LNCAP (cell line): ENCODE measurements around the gene DYNC1I1.

Experiments used
- CTCF ChIP-seq: fragments of 450-650 bp; IDR thresholded peaks from 2 replicates; pipeline ENCODE4 v1.5.1; 2017; ENCODE audit warnings: mild to moderate bottlenecking

Gene DYNC1I1

GRCh38 chr7:95899919-95900513, 127.7 kb downstream of the DYNC1I1 start:
- TF ChIP-seq CTCF: no peak

GRCh38 chr7:95901006-95901405, 128.7 kb downstream of the DYNC1I1 start:
- TF ChIP-seq CTCF: no peak

DNA sequence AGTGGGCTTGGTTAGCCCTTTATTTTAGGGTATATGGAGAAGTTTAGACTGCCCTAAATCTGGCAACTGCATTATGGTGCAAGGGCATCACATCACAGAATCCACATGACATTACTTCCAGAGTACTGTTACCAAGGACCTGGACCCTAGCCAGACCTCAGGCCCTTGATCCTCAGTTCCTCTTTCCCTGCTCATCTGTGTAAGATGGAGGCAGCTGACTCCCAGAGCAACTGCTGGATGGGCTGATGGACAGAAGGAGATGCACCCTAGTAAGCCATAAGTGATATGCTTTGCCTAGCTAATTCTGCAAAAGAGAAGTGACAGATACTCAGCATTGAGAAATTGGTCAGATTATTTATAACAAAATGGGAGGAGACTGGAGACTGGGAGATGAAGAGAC, 131.7 kb downstream of the DYNC1I1 start:
- TF ChIP-seq CTCF: no peak

GRCh38 chr7:95905167-95905566, 132.8 kb downstream of the DYNC1I1 start:
- no peak for TF ChIP-seq CTCF

DNA sequence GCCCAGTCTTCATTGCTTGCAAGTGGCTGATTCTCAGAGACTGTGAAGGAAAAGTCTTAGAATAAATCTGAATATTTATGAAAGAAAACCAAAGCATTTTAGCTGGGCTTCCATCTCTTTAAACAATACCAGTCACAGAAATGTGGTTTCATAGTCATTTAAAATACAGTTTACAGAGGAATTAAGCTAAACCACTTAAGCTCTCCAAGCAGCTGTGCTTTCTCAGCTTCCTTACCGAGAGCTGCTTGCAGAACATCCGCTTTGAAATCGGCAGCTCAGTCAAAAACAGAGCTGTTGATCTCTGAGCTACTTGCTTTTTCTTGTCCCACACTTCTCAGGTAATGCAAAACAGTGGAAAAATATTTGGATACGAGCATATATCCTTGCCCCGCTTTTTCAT, 134.5 kb downstream of the DYNC1I1 start:
- TF ChIP-seq CTCF: no peak

DNA sequence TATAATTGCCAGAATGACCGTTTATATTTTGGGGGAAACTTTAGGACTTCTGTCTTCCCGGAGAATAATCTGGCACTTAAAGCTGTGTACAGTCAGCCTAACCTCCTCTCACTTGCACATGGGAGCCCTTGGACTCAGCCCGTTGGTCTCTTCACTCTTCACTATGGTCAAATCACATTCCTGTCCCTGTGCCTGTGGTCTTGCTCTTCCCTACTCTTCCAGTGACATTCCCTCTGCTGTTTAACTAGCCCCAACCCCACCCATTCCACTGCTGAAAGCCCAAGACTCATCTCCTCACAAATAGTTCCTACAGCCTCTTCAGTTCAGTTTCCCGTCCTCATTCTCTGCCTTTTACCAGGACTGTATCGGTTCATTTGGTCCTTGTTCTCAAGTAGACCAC, 135.0 kb downstream of the DYNC1I1 start:
- no peak for TF ChIP-seq CTCF

DNA sequence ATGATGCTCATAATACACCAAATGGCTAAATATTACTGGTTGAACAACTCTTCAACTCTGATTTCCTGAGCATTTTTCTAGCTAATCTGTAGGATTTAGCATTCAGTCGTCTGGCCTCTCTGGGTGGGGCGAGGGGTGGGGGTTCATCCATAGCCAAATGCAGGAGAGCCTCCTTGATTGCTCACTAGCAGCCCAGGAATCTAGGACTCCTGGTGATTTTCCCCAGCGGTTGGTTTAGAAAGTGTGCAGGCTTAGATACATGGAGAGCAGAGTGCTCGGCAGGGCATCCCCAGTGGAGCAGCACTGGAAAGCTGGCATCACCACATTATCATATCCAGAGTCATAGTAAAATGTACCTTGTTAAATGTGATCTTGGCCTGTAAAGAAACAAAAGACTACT, 136.1 kb downstream of the DYNC1I1 start:
- no peak for TF ChIP-seq CTCF

DNA sequence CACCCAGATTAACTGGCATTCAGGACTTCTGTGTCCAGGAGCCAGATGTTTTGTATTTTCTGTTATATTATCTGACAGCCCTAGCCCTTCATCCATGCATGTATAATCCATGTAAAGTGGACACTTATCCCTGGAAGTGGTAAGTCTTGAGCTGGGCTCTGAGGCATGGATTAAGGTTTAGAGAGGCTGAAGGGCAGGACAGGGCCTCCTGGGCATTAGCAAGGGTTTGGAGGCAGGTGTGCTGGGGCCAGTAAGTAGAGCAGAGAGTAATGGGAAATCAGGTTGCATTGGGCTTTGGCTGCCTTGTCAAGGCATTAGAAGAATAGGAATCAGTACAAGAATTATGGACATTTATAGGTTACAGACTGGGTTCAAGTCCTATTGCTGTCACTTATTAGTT, 138.0 kb downstream of the DYNC1I1 start:
- TF ChIP-seq CTCF: no peak
